H1 (cell line): ENCODE results near the gene TCEAL6. TPM values are rescaled to one million over a fixed set of nuclear protein-coding genes. Genes with fewer than 3 reads are reported as not detected.

ENCODE experiments used
- CTCF ChIA-PET: fragments of 300-600 bp; sonication (Branson Sonifier 250); formaldehyde crosslinking; loops from one replicate; lab custom pipeline; 2021; ENCODE audit not compliant: partially characterized antibody; lab: Charles Lee
- POLR2A ChIA-PET: fragments of 300-600 bp; sonication (Branson Sonifier 250); formaldehyde crosslinking; loops from one replicate; lab custom pipeline; 2021; ENCODE audit warnings: inconsistent platforms; ENCODE audit not compliant: partially characterized antibody; lab: Charles Lee
- DNase-seq, 2 experiments: peaks; one replicate each; pipeline versions ENCODE4 v3.0.0 to v3.0.0-alpha.2; 2010 to 2022; ENCODE audit warnings: low spot score in 2 of 2, low read depth in 1 of 2, mixed read lengths in 1 of 2
- FAIRE-seq: peaks from 2 replicates; lab custom pipeline; 2011; peaks lifted over from hg19 to GRCh38; lab: Jason Lieb, UNC
- H2AFZ ChIP-seq: 2 replicates; pipeline ENCODE4 v1.8.1; 2012; ENCODE audit warnings: low read length, inconsistent platforms
- H2AK5ac ChIP-seq: 2 replicates; pipeline ENCODE4 v1.6.1; 2013; ENCODE audit warnings: low read depth, low read length
- H2BK120ac ChIP-seq: replicated peaks from 2 replicates; pipeline ENCODE3; 2013; ENCODE audit warnings: low read depth, low read length, inconsistent platforms
- H2BK12ac ChIP-seq: 2 replicates; pipeline ENCODE4 v1.6.1; 2013; ENCODE audit warnings: low read depth, low read length
- H2BK15ac ChIP-seq: 2 replicates; pipeline ENCODE4 v1.6.1; 2013; ENCODE audit warnings: low read length
- H2BK20ac ChIP-seq: 2 replicates; pipeline ENCODE4 v1.6.1; 2013; ENCODE audit warnings: low read length
- H2BK5ac ChIP-seq: 2 replicates; pipeline ENCODE4 v1.6.1; 2013; ENCODE audit warnings: low read depth, low read length
- H3K14ac ChIP-seq: 2 replicates; pipeline ENCODE4 v1.6.1; 2013; ENCODE audit warnings: inconsistent platforms; ENCODE audit not compliant: insufficient read length
- H3K18ac ChIP-seq: 2 replicates; pipeline ENCODE4 v1.6.1; 2013; ENCODE audit warnings: low read length; ENCODE audit errors: extremely low read depth
- H3K23ac ChIP-seq: 2 replicates; pipeline ENCODE4 v1.6.1; 2013; ENCODE audit warnings: inconsistent platforms; ENCODE audit not compliant: insufficient read length
- H3K23me2 ChIP-seq: 2 replicates; pipeline ENCODE4 v1.6.1; 2013; ENCODE audit warnings: low read depth, low read length
- H3K27ac ChIP-seq: 2 replicates; pipeline ENCODE4 v1.6.1; 2011; ENCODE audit warnings: low read depth, low read length, inconsistent platforms
- H3K27me3 ChIP-seq, 4 experiments: replicated peaks in 1 of 4; 1 replicate in 1 of 4; 2 replicates in 3 of 4; pipeline versions ENCODE4 v1.6.1 to v1.8.1; 2011 to 2013; ENCODE audit warnings: low read length in 3 of 4, mild to moderate bottlenecking in 3 of 4, inconsistent platforms in 2 of 4, mixed read lengths in 2 of 4, moderate library complexity in 1 of 4; ENCODE audit not compliant: control insufficient read depth in 3 of 4, insufficient read depth in 3 of 4; ENCODE audit errors: extremely low read depth in 1 of 4
- H3K36me3 ChIP-seq, 4 experiments: 2 replicates each; pipeline versions ENCODE4 v1.6.1 to v1.8.1; 2011 to 2013; ENCODE audit warnings: mild to moderate bottlenecking in 4 of 4, low read length in 3 of 4, moderate library complexity in 2 of 4, control low read depth in 1 of 4, inconsistent platforms in 1 of 4; ENCODE audit not compliant: insufficient read depth in 4 of 4, control insufficient read depth in 2 of 4
- H3K4ac ChIP-seq: replicated peaks from 2 replicates; pipeline ENCODE3; 2013; ENCODE audit warnings: low read length, low read depth, mixed read lengths, inconsistent platforms; ENCODE audit not compliant: insufficient read length
- H3K4me1 ChIP-seq, 4 experiments: replicated peaks in 1 of 4; 1 replicate in 1 of 4; 2 replicates in 3 of 4; pipeline versions ENCODE4 v1.6.1 to v1.8.1; 2011 to 2013; ENCODE audit warnings: low read length in 3 of 4, inconsistent platforms in 2 of 4, mixed read lengths in 1 of 4; ENCODE audit not compliant: insufficient read depth in 4 of 4, control insufficient read depth in 3 of 4
- H3K4me2 ChIP-seq, 2 experiments: 2 replicates each; pipeline versions ENCODE4 v1.6.1 to v1.8.1; 2011 to 2013; ENCODE audit warnings: low read depth in 2 of 2, low read length in 2 of 2, control low read depth in 1 of 2, inconsistent platforms in 1 of 2, mild to moderate bottlenecking in 1 of 2; ENCODE audit not compliant: insufficient read depth in 1 of 2
- H3K4me3 ChIP-seq, 4 experiments: fragments of 200-600, 300-600 bp in 1 of 4; sonication (generic), shearing (Covaris generic), sonication (Bioruptor Twin) in 1 of 4; 2 replicates each; pipeline versions ENCODE4 v1.5.1 to v1.8.1; 2011 to 2016; ENCODE audit warnings: low read length in 4 of 4, low read depth in 3 of 4, control low read depth in 2 of 4, inconsistent platforms in 2 of 4, mild to moderate bottlenecking in 2 of 4, mixed read lengths in 1 of 4, moderate library complexity in 1 of 4; ENCODE audit not compliant: insufficient read depth in 2 of 4; ENCODE audit errors: extremely low read depth in 1 of 4
- H3K56ac ChIP-seq: replicated peaks from 2 replicates; pipeline ENCODE3; 2013; ENCODE audit warnings: low read depth, mild to moderate bottlenecking, mixed read lengths, low read length, inconsistent platforms; ENCODE audit not compliant: insufficient read length
- H3K79me1 ChIP-seq: 2 replicates; pipeline ENCODE4 v1.6.1; 2013; ENCODE audit warnings: low read depth, low read length, control low read depth
- H3K79me2 ChIP-seq, 2 experiments: 2 replicates each; pipeline versions ENCODE4 v1.6.1 to v1.8.1; 2012 to 2013; ENCODE audit warnings: low read length in 2 of 2, mild to moderate bottlenecking in 2 of 2, inconsistent platforms in 1 of 2; ENCODE audit not compliant: insufficient read depth in 2 of 2, control insufficient read depth in 1 of 2
- H3K9ac ChIP-seq, 4 experiments: replicated peaks in 1 of 4; 1 replicate in 1 of 4; 2 replicates in 3 of 4; pipeline versions ENCODE4 v1.6.1 to v1.8.1; 2011 to 2013; ENCODE audit warnings: low read depth in 3 of 4, low read length in 3 of 4, control low read depth in 2 of 4, mild to moderate bottlenecking in 2 of 4, moderate library complexity in 2 of 4, inconsistent platforms in 1 of 4; ENCODE audit errors: extremely low read depth in 1 of 4
- H3K9me3 ChIP-seq, 2 experiments: 2 replicates each; pipeline versions ENCODE4 v1.6.1 to v1.8.1; 2012 to 2013; ENCODE audit warnings: mild to moderate bottlenecking in 2 of 2, moderate library complexity in 2 of 2, control low read depth in 1 of 2, inconsistent platforms in 1 of 2, low read depth in 1 of 2, low read length in 1 of 2, mixed read lengths in 1 of 2; ENCODE audit not compliant: insufficient read depth in 2 of 2
- H4K20me1 ChIP-seq, 2 experiments: replicated peaks in 1 of 2; 2 replicates each; pipeline versions ENCODE3 to v1.8.1; 2011 to 2013; ENCODE audit warnings: inconsistent platforms in 2 of 2, low read length in 2 of 2, mild to moderate bottlenecking in 1 of 2; ENCODE audit not compliant: insufficient read depth in 2 of 2, control insufficient read depth in 1 of 2
- H4K5ac ChIP-seq: 2 replicates; pipeline ENCODE4 v1.6.1; 2013; ENCODE audit warnings: low read length, low read depth, mixed read lengths, inconsistent platforms; ENCODE audit not compliant: insufficient read length
- H4K8ac ChIP-seq: 2 replicates; pipeline ENCODE4 v1.8.0; 2013; ENCODE audit warnings: mild to moderate bottlenecking, moderate library complexity, low read length, inconsistent platforms; ENCODE audit not compliant: insufficient read depth; ENCODE audit errors: extremely low read depth
- H4K91ac ChIP-seq: replicated peaks from 2 replicates; pipeline ENCODE3; 2013; ENCODE audit warnings: low read length, mixed read lengths, inconsistent platforms; ENCODE audit not compliant: insufficient read length
- GTF2F1 ChIP-seq: IDR thresholded peaks from 2 replicates; pipeline ENCODE4 v1.6.1; 2012; ENCODE audit warnings: low read depth, low read length, improper control_type of control experiment, borderline replicate concordance
- HDAC2 ChIP-seq, 2 experiments: fragments of 300-600 bp in 1 of 2; sonication (generic) in 1 of 2; IDR thresholded peaks; 2 replicates each; pipeline ENCODE4 v1.6.1; 2011 to 2012; ENCODE audit warnings: low read depth in 2 of 2, low read length in 2 of 2, mild to moderate bottlenecking in 2 of 2, moderate library complexity in 2 of 2, borderline replicate concordance in 1 of 2, inconsistent platforms in 1 of 2
- HDAC6 ChIP-seq: IDR thresholded peaks from one replicate; pipeline ENCODE4 v1.7.1; 2012; ENCODE audit warnings: low read depth, mild to moderate bottlenecking, inconsistent platforms, low read length, moderate library complexity
- KDM1A ChIP-seq: fragments of 200-600, 300-600 bp; sonication (generic); IDR thresholded peaks from 2 replicates; pipeline ENCODE4 v1.7.1; 2016; ENCODE audit warnings: mild to moderate bottlenecking, low read length, borderline replicate concordance
- KDM5A ChIP-seq: fragments of 200-600 bp; IDR thresholded peaks from 2 replicates; pipeline ENCODE4 v1.7.1; 2012; ENCODE audit warnings: mild to moderate bottlenecking, low read length, inconsistent platforms, mixed read lengths
- RAD21 ChIP-seq, 2 experiments: IDR thresholded peaks in 1 of 2; conservative IDR thresholded peaks in 1 of 2; 2 replicates each; pipeline ENCODE4 v1.6.1; 2011; ENCODE audit warnings: low read depth in 2 of 2, low read length in 2 of 2, improper control_type of control experiment in 1 of 2, inconsistent platforms in 1 of 2, mild to moderate bottlenecking in 1 of 2, moderate library complexity in 1 of 2
- RFX5 ChIP-seq: IDR thresholded peaks from 2 replicates; pipeline ENCODE4 v1.6.1; 2011; ENCODE audit warnings: low read depth, low read length, improper control_type of control experiment, borderline replicate concordance
- SIRT6 ChIP-seq: IDR thresholded peaks from one replicate; pipeline ENCODE4 v1.7.1; 2012; ENCODE audit warnings: low read length, inconsistent platforms
- SIX5 ChIP-seq: IDR thresholded peaks from 2 replicates; pipeline ENCODE4 v1.6.1; 2011; ENCODE audit warnings: mild to moderate bottlenecking, low read depth, low read length
- TAF1 ChIP-seq: IDR thresholded peaks from 2 replicates; pipeline ENCODE4 v1.6.1; 2011; ENCODE audit warnings: mild to moderate bottlenecking, low read depth, low read length
- TCF12 ChIP-seq: IDR thresholded peaks from 2 replicates; pipeline ENCODE4 v1.6.1; 2011; ENCODE audit warnings: low read depth, mild to moderate bottlenecking, low read length
- WGBS, 2 experiments: shearing (Covaris generic) in 1 of 2; methylation state at CpG; one replicate each; pipeline versions ENCODE4 v1.1.6 to v1.1.7; 2013 to 2015; ENCODE audit warnings: low lambda C conversion rate in 2 of 2, mixed read lengths in 2 of 2, inconsistent platforms in 1 of 2, low coverage in 1 of 2, missing lambda C conversion rate in 1 of 2; ENCODE audit not compliant: insufficient replicate concordance in 2 of 2, insufficient coverage in 1 of 2, insufficient read length in 1 of 2; ENCODE audit errors: extremely low coverage in 1 of 2, missing lambda C conversion rate in 1 of 2; 5-methylcytosine and 5-hydroxymethylcytosine counted together
- polyA plus RNA-seq, 7 experiments: library from polyadenylated mRNA; depleted of rRNA in 3 of 7; stranded (reverse) in 5 of 7; unstranded in 2 of 7; fragments of >200 nt in 5 of 7; fragments of 200-250 nt in 2 of 7; gene quantifications; 1 replicate in 5 of 7; 2 replicates in 1 of 7; 4 replicates in 1 of 7; pipeline versions ENCODE4 v1.2.1 to v1.2.3, GENCODE V29; 2011 to 2013; ENCODE audit warnings: missing spikeins in 2 of 7, mixed read lengths in 2 of 7
- total RNA-seq: library from RNA; stranded (reverse); fragmentation: NEBNext Ultra II Directional; extraction: Animal tissue kit (Norgen Biotek cat#: 25700); gene quantifications from 2 replicates; pipeline ENCODE4 v1.2.1, GENCODE V29; 2021
- TF ChIP-seq, protein P1 (sequence below): IDR thresholded peaks from 2 replicates; pipeline ENCODE4 v1.6.1; 2012; ENCODE audit warnings: inconsistent platforms
- TF ChIP-seq, protein P2 (sequence below): IDR thresholded peaks from 2 replicates; pipeline ENCODE4 v1.6.1; 2012; ENCODE audit warnings: inconsistent platforms

TCEAL6 gene
- total and polyA plus RNA-seq, 2 of the 8 experiments (the other 6 are each of a cell fraction or from before 2014, with no cell fraction given) = not detected

DNA sequence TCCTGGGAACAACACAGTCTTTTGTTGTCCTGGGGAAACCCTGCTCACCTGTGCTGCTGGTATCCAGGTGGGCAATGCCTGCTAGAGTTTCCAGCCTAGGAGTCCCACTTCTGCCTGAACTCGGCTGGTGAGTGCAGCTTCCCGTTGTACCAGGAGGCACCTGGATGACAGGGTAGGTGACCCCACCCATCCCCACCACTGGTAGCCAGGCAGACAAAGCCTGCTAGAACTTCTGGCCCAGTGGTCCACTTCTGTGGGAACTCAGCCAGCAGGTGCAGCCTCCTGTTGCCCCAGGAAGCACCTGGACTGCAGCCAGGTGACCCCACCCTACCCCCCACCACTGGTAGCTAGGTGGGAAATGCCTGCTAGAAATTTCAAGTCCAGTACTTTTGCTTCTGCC, 26.5 kb downstream of the TCEAL6 start:
- Histone ChIP-seq H2BK20ac (no peak overlapping the region), H3K27me3 (no peaks in the 10 kb centered on the region), H3K4ac (no peak overlapping the region), H2BK5ac (no peak overlapping the region), H3K79me2 (no peaks in the 10 kb centered on the region), H2BK12ac (no peak overlapping the region), H3K23me2 (no peaks in the 10 kb centered on the region), H3K27ac (no peak overlapping the region), H3K23ac (no peak overlapping the region), H3K14ac (no peak overlapping the region), H4K5ac (no peak overlapping the region), H3K4me1 (no peaks in the 10 kb centered on the region), H2BK15ac (no peak overlapping the region), H3K4me2 (no peak overlapping the region), H4K20me1 (no peaks in the 10 kb centered on the region), H3K36me3 (no peaks in the 10 kb centered on the region), H3K9ac (no peak overlapping the region), H3K56ac (no peak overlapping the region), H3K4me3 (no peak overlapping the region), H2BK120ac (no peak overlapping the region), H3K79me1 (no peaks in the 10 kb centered on the region), H4K91ac (no peak overlapping the region), H2AFZ (no peak overlapping the region), H3K18ac (no peak overlapping the region), H3K9me3 (peaks cover 11 to 33% of the 10 kb centered on the region in 2 experiments; a peak in 3 of 4 replicates), H2AK5ac (no peak overlapping the region), H4K8ac (no peak overlapping the region)
- POLR2A ChIA-PET = no interaction called here
- TF ChIP-seq, protein P1, sequence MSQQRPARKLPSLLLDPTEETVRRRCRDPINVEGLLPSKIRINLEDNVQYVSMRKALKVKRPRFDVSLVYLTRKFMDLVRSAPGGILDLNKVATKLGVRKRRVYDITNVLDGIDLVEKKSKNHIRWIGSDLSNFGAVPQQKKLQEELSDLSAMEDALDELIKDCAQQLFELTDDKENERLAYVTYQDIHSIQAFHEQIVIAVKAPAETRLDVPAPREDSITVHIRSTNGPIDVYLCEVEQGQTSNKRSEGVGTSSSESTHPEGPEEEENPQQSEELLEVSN = no peak
- TF ChIP-seq, protein P2, sequence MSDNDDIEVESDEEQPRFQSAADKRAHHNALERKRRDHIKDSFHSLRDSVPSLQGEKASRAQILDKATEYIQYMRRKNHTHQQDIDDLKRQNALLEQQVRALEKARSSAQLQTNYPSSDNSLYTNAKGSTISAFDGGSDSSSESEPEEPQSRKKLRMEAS = no peak
- no peak for TF ChIP-seq TCF12
- TF ChIP-seq KDM1A = no peak
- no peak for TF ChIP-seq SIX5
- no peak for TF ChIP-seq RFX5
- TF ChIP-seq HDAC2 (IDR thresholded peaks at IDR 0.05; ENCODE audit: borderline replicate concordance in 1 of 2, low read depth in 2 of 2, low read length in 2 of 2) = no peak
- no peak for TF ChIP-seq HDAC6
- TF ChIP-seq SIRT6 = no peak
- TF ChIP-seq GTF2F1 = no peak
- no peak for TF ChIP-seq RAD21 (IDR thresholded peaks at IDR 0.05 in 1 of 2, conservative IDR thresholded peaks at IDR 0.05 in 1 of 2; ENCODE audit: low read depth in 2 of 2, low read length in 2 of 2)
- no peak for TF ChIP-seq KDM5A
- TF ChIP-seq TAF1 = no peak
- CTCF ChIA-PET = interaction anchor here (2.1 kb wide), 1 partner anchor 14 kb away, joined by 4 read pairs; no protein-coding TSS in a partner anchor
- FAIRE-seq (no peak), DNase-seq (no peak)
- WGBS, 2 experiments = no CpG with 5 or more reads among the region's 2 CpGs
